ENCODE measurements around the gene SPATA4. TPM values are rescaled to one million over a fixed set of nuclear protein-coding genes. Genes with fewer than 3 reads are reported as not detected.
"Not testable (repeated sequence)": the region's sequence is repeated elsewhere in the genome, so short reads cannot be mapped to it uniquely, and the experiment has no call there.

Gene SPATA4
- polyA plus RNA-seq, 1 of the 3 experiments (the other 2 are of a cell fraction), result 0.21 TPM

GRCh38 chr4:176222149-176222548 is 26.8 kb upstream of the SPATA4 start (continued):
- TF ChIP-seq EZH2phosphoT487 (IDR thresholded peaks at IDR 0.05; ENCODE audit: borderline replicate concordance, low read depth) (no peak), FOXM1 (IDR thresholded peaks at IDR 0.05; ENCODE audit: low read depth) (no peak), SMC3 (IDR thresholded peaks at IDR 0.05; ENCODE audit: low read depth, low read length) (no peak), YY1 (IDR thresholded peaks at IDR 0.05; ENCODE audit: low read depth) (no peak), RCOR1 (IDR thresholded peaks at IDR 0.05; ENCODE audit: low read length) (no peak)

- DNase-seq, result no peak
- Histone ChIP-seq H3K4me1 (ENCODE audit: control insufficient read depth in 1 of 2, insufficient read depth in 2 of 2, low read depth in 1 of 2, low read length in 1 of 2) (no peaks in the 10 kb centered on the region), H3K9ac (no peak overlapping the region), H3K9me2 (no peaks in the 10 kb centered on the region), H2AFZ (ENCODE audit: low read depth) (no peak overlapping the region), H4K20me1 (ENCODE audit: insufficient read depth) (no peaks in the 10 kb centered on the region), H3K4me3 (ENCODE audit: low read depth in 2 of 2, low read length in 1 of 2) (no peak overlapping the region), H3K9me3 (no peaks in the 10 kb centered on the region), H3F3A (replicated peaks; ENCODE audit: insufficient read depth) (no peaks in the 10 kb centered on the region), H3K4me2 (no peak overlapping the region), H3K27me3 (ENCODE audit: insufficient read depth) (no peaks in the 10 kb centered on the region), H3K27ac (ENCODE audit: low read depth in 2 of 2, low read length in 1 of 2) (no peak overlapping the region), H3K36me3 (replicated peaks in 1 of 2; ENCODE audit: control insufficient read depth in 1 of 2, insufficient read depth in 2 of 2, low read length in 1 of 2) (no peaks in the 10 kb centered on the region), H3K79me2 (ENCODE audit: insufficient read depth) (no peaks in the 10 kb centered on the region)
- WGBS (ENCODE audit: low lambda C conversion rate), result 55% methylated on average over 2 of the region's 2 CpGs
- ChIA-PET POLR2A (no interaction called here), CTCF (interaction anchor here (0.8 to 1.7 kb wide), 4 partner anchors 14 to 830 kb away, joined by 3 to 4 read pairs (median 4); no protein-coding TSS in a partner anchor)
- no peak for TF ChIP-seq POLR2AphosphoS5 (IDR thresholded peaks at IDR 0.05; ENCODE audit: low read depth, low read length)
- TF ChIP-seq NRF1 (IDR thresholded peaks at IDR 0.05; ENCODE audit: low read depth, low read length), result no peak
- no peak for TF ChIP-seq FOSL2 (IDR thresholded peaks at IDR 0.05; ENCODE audit: borderline replicate concordance, low read depth)
- TF ChIP-seq NFIC (IDR thresholded peaks at IDR 0.05; ENCODE audit: borderline replicate concordance), result no peak
- TF ChIP-seq CHD2 (IDR thresholded peaks at IDR 0.05; ENCODE audit: low read length, partially characterized antibody), result no peak
- no peak for TF ChIP-seq SIN3A (IDR thresholded peaks at IDR 0.05; ENCODE audit: borderline replicate concordance, low read depth, low read length)
- TF ChIP-seq RFX5 (IDR thresholded peaks at IDR 0.05; ENCODE audit: low read length), result no peak
- TF ChIP-seq RAD21 (IDR thresholded peaks at IDR 0.05; ENCODE audit: low read length), result peak; percentile 33; the same call in 1 of the 2 replicates
- no peak for TF ChIP-seq IRF3 (IDR thresholded peaks at IDR 0.05; ENCODE audit: low read depth, low read length)
These were observed 22.1 kb upstream of the SPATA4 start for GRCh38 chr4:176217510-176217909.

DNA sequence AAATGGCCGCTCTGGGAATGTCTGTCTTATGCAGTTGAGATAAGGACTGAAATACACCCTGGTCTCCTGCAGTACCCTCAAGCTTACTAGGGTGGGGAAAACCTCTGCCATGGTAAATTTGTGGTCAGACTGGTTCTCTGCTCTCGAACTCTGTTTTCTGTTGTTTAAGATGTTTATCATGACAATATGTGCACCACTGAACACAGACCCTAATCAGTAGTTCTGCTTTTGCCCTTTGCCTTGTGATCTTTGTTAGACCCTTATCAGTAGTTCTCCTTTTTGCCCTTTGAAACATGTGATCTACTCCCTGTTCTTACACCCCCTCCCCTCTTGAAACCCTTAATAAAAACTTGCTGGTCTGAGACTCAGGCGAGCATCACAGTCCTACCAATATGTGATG is 17.0 kb upstream of the SPATA4 start:
- H3K27me3 ChIP-seq (ENCODE audit: insufficient read depth); H3K9ac ChIP-seq; H3K4me1 ChIP-seq (ENCODE audit: control insufficient read depth in 1 of 2, insufficient read depth in 2 of 2, low read depth in 1 of 2, low read length in 1 of 2); H3K79me2 ChIP-seq (ENCODE audit: insufficient read depth); H3K4me2 ChIP-seq; H3K9me3 ChIP-seq; H2AFZ ChIP-seq (ENCODE audit: low read depth); H3F3A ChIP-seq (replicated peaks; ENCODE audit: insufficient read depth); H3K4me3 ChIP-seq (ENCODE audit: low read depth in 2 of 2, low read length in 1 of 2); H3K36me3 ChIP-seq (replicated peaks in 1 of 2; ENCODE audit: control insufficient read depth in 1 of 2, insufficient read depth in 2 of 2, low read length in 1 of 2); DNase-seq; H3K9me2 ChIP-seq; POLR2A ChIA-PET; H4K20me1 ChIP-seq (ENCODE audit: insufficient read depth); H3K27ac ChIP-seq (ENCODE audit: low read depth in 2 of 2, low read length in 1 of 2): not testable (repeated sequence)
- CTCF ChIA-PET, result interaction anchor here (1.0 kb wide), 1 partner anchor 21 kb away, joined by 3 read pairs; no protein-coding TSS in a partner anchor
- 50% methylated on average over 3 of the region's 3 CpGs for WGBS (ENCODE audit: low lambda C conversion rate)

Measured in SK-N-SH (cell line).